GM19372 (cell line): Measurements from ENCODE around the gene OSTF1.

Experiments used
- ATAC-seq: cut with Tn5 transposase; IDR thresholded peaks from one replicate; pipeline ENCODE4 v1.9.1; 2021; ENCODE audit warnings: mild to moderate bottlenecking, low read depth, moderate library complexity; ENCODE audit not compliant: unreplicated experiment

OSTF1 gene

GRCh38 chr9:75087824-75088645, at the start of gene OSTF1, which contains the start of gene NMRK1:
Gene OSTF1 (plus strand): TSS chr9:75088514. CDS start chr9:75088693, 179 bp downstream.
Gene NMRK1 (minus strand): TSS chr9:75088155. CDS start chr9:75083115, 5,040 bp downstream.
- peak; percentile 78 for ATAC-seq

- ATAC-seq: no peak
Observed at GRCh38 chr9:75039009-75039408, 49.3 kb upstream of the OSTF1 start.

GRCh38 chr9:75039801-75040200, 48.5 kb upstream of the OSTF1 start:
- ATAC-seq: no peak

- ATAC-seq: no peak
Observed at GRCh38 chr9:75041041-75041440, 47.3 kb upstream of the OSTF1 start.

GRCh38 chr9:75046725-75047345, 41.5 kb upstream of the OSTF1 start:
- ATAC-seq: no peak

GRCh38 chr9:75047506-75047905, 40.8 kb upstream of the OSTF1 start:
- no peak for ATAC-seq

GRCh38 chr9:75051285-75051684, 37.0 kb upstream of the OSTF1 start:
- no peak for ATAC-seq

GRCh38 chr9:75053869-75054268, 34.4 kb upstream of the OSTF1 start:
- peak; percentile 84 for ATAC-seq

- no peak for ATAC-seq
Observed at GRCh38 chr9:75054368-75055001, 33.8 kb upstream of the OSTF1 start.

GRCh38 chr9:75061169-75061568, 27.1 kb upstream of the OSTF1 start:
- ATAC-seq: no peak

- no peak for ATAC-seq
Observed at GRCh38 chr9:75063556-75064305, 24.6 kb upstream of the OSTF1 start.

GRCh38 chr9:75064307-75065025, 23.8 kb upstream of the OSTF1 start:
- no peak for ATAC-seq

- no peak for ATAC-seq
Observed at GRCh38 chr9:75065510-75065909, 22.8 kb upstream of the OSTF1 start.

GRCh38 chr9:75067894-75068293, 20.4 kb upstream of the OSTF1 start:
- no peak for ATAC-seq

- no peak for ATAC-seq
Observed at GRCh38 chr9:75069171-75069570, 19.1 kb upstream of the OSTF1 start.

- no peak for ATAC-seq
Observed at GRCh38 chr9:75071530-75072122, 16.7 kb upstream of the OSTF1 start.

- no peak for ATAC-seq
Observed at GRCh38 chr9:75072895-75073294, 15.4 kb upstream of the OSTF1 start.

GRCh38 chr9:75081632-75082031, 6.7 kb upstream of the OSTF1 start:
- ATAC-seq: no peak

- no peak for ATAC-seq
Observed at GRCh38 chr9:75083188-75083970, 4.9 kb upstream of the OSTF1 start.
